Esophagus squamous epithelium (tissue), 4 donors: Measurements from ENCODE around the gene MEIS2.

Source experiments
- POLR2A ChIP-seq, 4 donors: fragments of 450-650 bp; IDR thresholded peaks; one replicate each; pipeline ENCODE4 v1.6.1; 2017; ENCODE audit warnings: antibody characterized with exemption in 4 of 4, mild to moderate bottlenecking in 4 of 4, moderate library complexity in 3 of 4
- TF ChIP-seq, protein P1 (sequence below), 6 experiments: fragments of 450-650 bp in 4 of 6; fragments of 200-600 bp in 2 of 6; sonication (generic) in 2 of 6; IDR thresholded peaks; one replicate each; pipeline ENCODE4 v1.5.1; 2016 to 2019; ENCODE audit warnings: antibody characterized with exemption in 6 of 6, mild to moderate bottlenecking in 4 of 6, moderate library complexity in 4 of 6

DNA sequence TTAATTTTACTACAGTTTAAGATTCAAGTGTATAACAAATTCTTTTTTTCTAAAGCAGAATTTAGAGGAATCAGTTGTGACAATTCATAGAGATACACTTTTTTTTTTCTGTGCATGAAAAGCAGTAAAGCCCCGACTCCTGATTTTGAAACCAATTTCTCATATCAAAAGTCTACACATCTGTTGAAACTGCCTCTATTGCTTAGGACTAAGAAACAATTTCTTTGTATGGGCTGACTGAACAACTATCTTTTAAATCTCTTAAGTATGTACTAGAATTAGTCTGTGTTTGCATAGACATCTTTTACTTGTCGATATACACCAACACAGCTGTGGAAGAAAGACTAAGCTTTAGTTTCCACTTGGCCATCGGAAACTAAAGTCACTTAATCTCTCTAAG, 127.6 kb downstream of the MEIS2 start:
- TF ChIP-seq, protein P1, sequence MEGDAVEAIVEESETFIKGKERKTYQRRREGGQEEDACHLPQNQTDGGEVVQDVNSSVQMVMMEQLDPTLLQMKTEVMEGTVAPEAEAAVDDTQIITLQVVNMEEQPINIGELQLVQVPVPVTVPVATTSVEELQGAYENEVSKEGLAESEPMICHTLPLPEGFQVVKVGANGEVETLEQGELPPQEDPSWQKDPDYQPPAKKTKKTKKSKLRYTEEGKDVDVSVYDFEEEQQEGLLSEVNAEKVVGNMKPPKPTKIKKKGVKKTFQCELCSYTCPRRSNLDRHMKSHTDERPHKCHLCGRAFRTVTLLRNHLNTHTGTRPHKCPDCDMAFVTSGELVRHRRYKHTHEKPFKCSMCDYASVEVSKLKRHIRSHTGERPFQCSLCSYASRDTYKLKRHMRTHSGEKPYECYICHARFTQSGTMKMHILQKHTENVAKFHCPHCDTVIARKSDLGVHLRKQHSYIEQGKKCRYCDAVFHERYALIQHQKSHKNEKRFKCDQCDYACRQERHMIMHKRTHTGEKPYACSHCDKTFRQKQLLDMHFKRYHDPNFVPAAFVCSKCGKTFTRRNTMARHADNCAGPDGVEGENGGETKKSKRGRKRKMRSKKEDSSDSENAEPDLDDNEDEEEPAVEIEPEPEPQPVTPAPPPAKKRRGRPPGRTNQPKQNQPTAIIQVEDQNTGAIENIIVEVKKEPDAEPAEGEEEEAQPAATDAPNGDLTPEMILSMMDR (IDR thresholded peaks at IDR 0.05): no peak
- no peak for TF ChIP-seq POLR2A (IDR thresholded peaks at IDR 0.05)
